Right lobe of liver (tissue), 4 donors: ENCODE measurements around the gene TUFM.
"Not testable (repeated sequence)": the region's sequence is repeated elsewhere in the genome, so short reads cannot be mapped to it uniquely, and the experiment has no call there.

ENCODE experiments used
- CTCF ChIP-seq, 4 donors: fragments of 200-600 bp in 3 of 4; fragments of 450-650 bp in 1 of 4; IDR thresholded peaks; one replicate each; pipeline versions ENCODE4 v1.5.1 to v1.8.0; 2016 to 2022; ENCODE audit warnings: antibody characterized with exemption in 4 of 4, mild to moderate bottlenecking in 2 of 4
- POLR2A ChIP-seq: fragments of 450-650 bp; IDR thresholded peaks from one replicate; pipeline ENCODE4 v1.6.1; 2017; ENCODE audit warnings: antibody characterized with exemption, mild to moderate bottlenecking
- donor health status: DM: no; HTN: no; CAD: no.
- donor health status: DM: no; HTN: no; CAD: no.
- donor health status: DM: no; HTN: yes; CAD: no.

- not testable (repeated sequence) for TF ChIP-seq CTCF (IDR thresholded peaks at IDR 0.05); POLR2A
Measured at GRCh38 chr16:28820546-28820945, 25.6 kb downstream of the TUFM start.
